ENCODE measurements around the gene RALGPS1. TPM values are rescaled to one million over a fixed set of nuclear protein-coding genes. Genes with fewer than 3 reads are reported as not detected.

The RALGPS1 gene
- polyA plus RNA-seq, 1 of the 3 experiments (the other 2 are of a cell fraction): 3.9 TPM

GRCh38 chr9:127021664-127022363 lies 107.2 kb downstream of the RALGPS1 start:
- Histone ChIP-seq H3K9ac (peak overlapping the region; percentile 35; the same call in 1 of the 2 replicates), H3K27me3 (ENCODE audit: insufficient read depth) (no peaks in the 10 kb centered on the region), H3K4me2 (peak overlapping the region; percentile 55), H3K27ac (ENCODE audit: low read depth in 2 of 2, low read length in 1 of 2) (peak overlapping the region; percentile 71 to 94), H3K79me2 (ENCODE audit: insufficient read depth) (no peaks in the 10 kb centered on the region), H3K4me1 (ENCODE audit: control insufficient read depth in 1 of 2, insufficient read depth in 2 of 2, low read depth in 1 of 2, low read length in 1 of 2) (peaks cover 12 to 22% of the 10 kb centered on the region in 2 experiments; a peak in 3 of 4 replicates), H3K9me2 (no peaks in the 10 kb centered on the region), H3K36me3 (replicated peaks in 1 of 2; ENCODE audit: control insufficient read depth in 1 of 2, insufficient read depth in 2 of 2, low read length in 1 of 2) (no peaks in the 10 kb centered on the region), H3K9me3 (no peaks in the 10 kb centered on the region), H3F3A (replicated peaks; ENCODE audit: insufficient read depth) (no peaks in the 10 kb centered on the region), H4K20me1 (ENCODE audit: insufficient read depth) (no peaks in the 10 kb centered on the region), H2AFZ (ENCODE audit: low read depth) (peak overlapping the region; percentile 77), H3K4me3 (ENCODE audit: low read depth in 2 of 2, low read length in 1 of 2) (no peak overlapping the region)
- DNase-seq: peak; percentile 79
- POLR2A ChIA-PET: interaction anchor here (0.7 to 1.0 kb wide), 3 partner anchors 14 to 387 kb away, joined by 3 to 4 read pairs (median 3); no protein-coding TSS in a partner anchor
- CTCF ChIA-PET: interaction anchor here (1.0 to 1.8 kb wide), 3 partner anchors 40 to 177 kb away, joined by 3 to 4 read pairs (median 3); partner anchors contain the start of gene ANGPTL2
- TF ChIP-seq SMC3 (IDR thresholded peaks at IDR 0.05; ENCODE audit: low read depth, low read length) (no peak), RCOR1 (IDR thresholded peaks at IDR 0.05; ENCODE audit: low read length) (peak; percentile 62; the same call in 1 of the 2 replicates), PBX3 (IDR thresholded peaks at IDR 0.05) (no peak), MXI1 (IDR thresholded peaks at IDR 0.05; ENCODE audit: low read depth, low read length) (peak; percentile 79), FOXJ3 (CRISPR knock-in tag; IDR thresholded peaks at IDR 0.05) (no peak), EP300 (IDR thresholded peaks at IDR 0.05; ENCODE audit: borderline replicate concordance in 1 of 2, low read depth in 1 of 2, low read length in 1 of 2) (peak in 1 of 2 experiments; percentile 55; a peak in 1 of 4 replicates), POLR2AphosphoS5 (IDR thresholded peaks at IDR 0.05; ENCODE audit: low read depth, low read length) (peak; percentile 76), USF1 (IDR thresholded peaks at IDR 0.05; ENCODE audit: borderline replicate concordance, low read depth) (peak; percentile 91), NFIC (IDR thresholded peaks at IDR 0.05; ENCODE audit: borderline replicate concordance) (peak; percentile 54), TCF12 (IDR thresholded peaks at IDR 0.05) (peak; percentile 99), CHD2 (IDR thresholded peaks at IDR 0.05; ENCODE audit: low read length, partially characterized antibody) (peak; percentile 81), RAD21 (IDR thresholded peaks at IDR 0.05; ENCODE audit: low read length) (peak; percentile 17; the same call in 1 of the 2 replicates), USF2 (IDR thresholded peaks at IDR 0.05; ENCODE audit: borderline replicate concordance, low read depth, low read length) (peak; percentile 74), TAF1 (IDR thresholded peaks at IDR 0.05; ENCODE audit: borderline replicate concordance, low read depth, low read length) (peak; percentile 30; the same call in 1 of the 2 replicates), MAX (IDR thresholded peaks at IDR 0.05; ENCODE audit: low read depth) (peak; percentile 94), REST (IDR thresholded peaks at IDR 0.05; ENCODE audit: low read depth, low read length) (no peak)
- 46% methylated on average over 7 of the region's 10 CpGs for WGBS (ENCODE audit: low lambda C conversion rate)
